PC-9 (cell line): ENCODE results near the gene C2orf49.

Experiments used
- CTCF ChIP-seq: fragments of 200-600 bp; sonication (generic); conservative IDR thresholded peaks from 2 replicates; pipeline ENCODE4 v1.6.1; 2017; ENCODE audit warnings: mixed run types, antibody characterized with exemption, mild to moderate bottlenecking, moderate library complexity
- EZH2 ChIP-seq: fragments of 200-600 bp; sonication (generic); IDR thresholded peaks from 2 replicates; pipeline ENCODE4 v1.8.0; 2017; ENCODE audit warnings: antibody characterized with exemption, low read depth

GRCh38 chr2:105287692-105288091, 49.6 kb upstream of the C2orf49 start:
- TF ChIP-seq EZH2 (no peak), CTCF (peak; percentile 51)
